Measurements from ENCODE around the gene NCOA4.

GRCh38 chr10:46073564-46073963, 43.1 kb upstream of the NCOA4 start:
- TF ChIP-seq, protein P1, sequence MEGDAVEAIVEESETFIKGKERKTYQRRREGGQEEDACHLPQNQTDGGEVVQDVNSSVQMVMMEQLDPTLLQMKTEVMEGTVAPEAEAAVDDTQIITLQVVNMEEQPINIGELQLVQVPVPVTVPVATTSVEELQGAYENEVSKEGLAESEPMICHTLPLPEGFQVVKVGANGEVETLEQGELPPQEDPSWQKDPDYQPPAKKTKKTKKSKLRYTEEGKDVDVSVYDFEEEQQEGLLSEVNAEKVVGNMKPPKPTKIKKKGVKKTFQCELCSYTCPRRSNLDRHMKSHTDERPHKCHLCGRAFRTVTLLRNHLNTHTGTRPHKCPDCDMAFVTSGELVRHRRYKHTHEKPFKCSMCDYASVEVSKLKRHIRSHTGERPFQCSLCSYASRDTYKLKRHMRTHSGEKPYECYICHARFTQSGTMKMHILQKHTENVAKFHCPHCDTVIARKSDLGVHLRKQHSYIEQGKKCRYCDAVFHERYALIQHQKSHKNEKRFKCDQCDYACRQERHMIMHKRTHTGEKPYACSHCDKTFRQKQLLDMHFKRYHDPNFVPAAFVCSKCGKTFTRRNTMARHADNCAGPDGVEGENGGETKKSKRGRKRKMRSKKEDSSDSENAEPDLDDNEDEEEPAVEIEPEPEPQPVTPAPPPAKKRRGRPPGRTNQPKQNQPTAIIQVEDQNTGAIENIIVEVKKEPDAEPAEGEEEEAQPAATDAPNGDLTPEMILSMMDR (IDR thresholded peaks at IDR 0.05): no peak
- no peak for TF ChIP-seq POLR2A (IDR thresholded peaks at IDR 0.05)

All from esophagus squamous epithelium (tissue), 4 donors.